Stimulated activated CD8-positive, alpha-beta memory T cell treated with anti-CD3 and anti-CD28 coated beads, Interleukin-2, amount 100 ng/mL, for 1 hour (primary cell): ENCODE results near the gene LIN7A.
"Not testable (repeated sequence)": the region's sequence is repeated elsewhere in the genome, so short reads cannot be mapped to it uniquely, and the experiment has no call there.

ENCODE experiments used
- DNase-seq, 2 donors: peaks; one replicate each; pipeline ENCODE4 v3.0.0-alpha.2; 2020; ENCODE audit warnings: low read depth in 2 of 2

Gene LIN7A

DNA sequence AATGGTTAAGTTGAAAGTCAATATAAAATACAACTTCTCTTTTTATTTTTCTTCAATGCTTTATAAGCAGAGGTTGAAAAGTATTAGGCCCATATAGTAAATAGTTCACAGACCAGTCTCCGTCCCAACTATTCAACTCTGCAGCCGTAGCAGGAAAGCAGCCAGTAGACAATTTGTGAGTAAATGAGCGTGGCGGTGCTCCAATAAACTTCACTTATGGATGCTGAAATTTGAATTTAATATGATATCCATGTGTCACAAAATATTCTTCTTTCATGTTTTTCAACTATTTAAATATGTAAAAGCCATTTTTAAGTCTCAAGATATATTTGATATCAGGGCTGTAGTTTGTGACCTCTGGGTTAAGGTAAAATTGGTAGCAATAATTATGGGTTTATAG, 17.7 kb downstream of the LIN7A start:
- DNase-seq: no peak

DNA sequence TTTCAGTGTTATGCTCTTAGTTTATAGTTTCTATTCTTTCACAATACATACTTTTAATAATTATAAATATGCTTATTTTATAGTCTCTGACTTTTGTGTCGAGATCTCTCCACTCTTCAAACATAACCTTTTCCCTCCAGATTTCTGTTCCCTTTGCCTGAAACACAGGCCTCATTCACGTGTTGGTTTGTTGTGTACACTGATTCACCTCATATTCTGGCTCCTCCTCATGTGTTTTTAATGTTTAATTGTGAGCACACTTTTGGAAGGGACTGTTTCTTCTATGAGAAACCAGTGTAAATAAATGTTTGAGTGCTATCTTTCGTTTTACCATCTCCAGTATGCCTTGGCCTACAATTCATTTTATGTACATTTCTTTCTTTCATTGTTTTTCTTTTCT, 20.1 kb downstream of the LIN7A start:
- DNase-seq: no peak

DNA sequence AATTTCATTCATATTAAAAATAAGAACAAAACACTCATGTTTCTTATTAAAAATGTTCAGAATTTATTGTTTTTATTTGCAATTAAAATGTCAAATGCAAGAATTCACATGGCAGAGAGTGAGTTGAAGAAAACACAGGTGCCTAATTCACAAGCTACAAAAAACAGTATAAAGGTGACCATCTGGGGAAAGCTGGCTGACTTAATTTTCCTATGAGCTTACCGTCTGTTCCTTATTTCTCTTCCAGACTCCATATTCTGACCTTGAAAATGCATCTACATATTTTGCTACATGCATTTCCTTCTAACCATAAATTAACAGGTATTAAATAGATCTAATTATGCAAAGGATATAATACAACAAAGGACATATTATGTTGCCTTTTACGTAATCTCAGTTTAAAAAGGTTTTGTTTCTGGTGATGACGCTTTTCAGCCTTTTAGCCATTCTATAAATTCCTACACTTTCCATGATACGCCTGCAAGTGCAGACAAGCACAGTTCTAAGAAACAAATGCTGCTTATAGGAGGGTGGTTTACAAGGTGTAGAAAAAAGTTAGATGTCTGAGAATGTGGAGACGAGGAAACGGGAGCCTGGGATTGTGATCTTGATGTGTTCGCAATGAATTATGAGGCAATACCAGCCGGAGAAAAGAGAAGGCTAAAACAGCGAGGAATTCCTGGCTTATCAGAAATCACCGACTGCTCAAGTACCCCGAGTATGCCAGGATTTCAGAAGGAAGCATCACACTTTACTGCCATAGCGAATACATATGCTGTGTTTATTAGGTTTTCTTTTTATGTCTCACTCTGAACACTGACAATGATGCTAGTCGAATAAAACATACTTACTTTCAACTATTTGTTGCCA, 24.6 kb downstream of the LIN7A start:
- DNase-seq: no peak

DNA sequence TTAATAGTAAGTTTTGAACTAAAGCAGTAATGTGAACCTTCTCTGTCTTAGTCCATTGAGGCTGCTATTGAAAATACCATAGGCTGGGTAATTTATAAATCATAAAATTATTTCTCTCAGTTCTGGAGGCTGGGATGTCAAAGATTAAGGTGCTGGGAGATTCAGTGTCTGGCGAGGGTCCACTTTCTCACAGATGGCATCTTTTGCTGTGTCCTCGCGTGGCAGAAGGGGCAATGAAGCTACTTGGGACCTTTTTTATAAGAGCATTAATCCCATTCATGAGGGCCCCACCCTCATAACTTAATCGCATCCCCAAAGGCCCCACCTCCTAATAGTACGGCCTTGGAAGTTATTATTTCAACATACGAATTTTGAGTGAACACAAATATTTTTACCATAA, 28.4 kb downstream of the LIN7A start:
- DNase-seq: no peak

DNA sequence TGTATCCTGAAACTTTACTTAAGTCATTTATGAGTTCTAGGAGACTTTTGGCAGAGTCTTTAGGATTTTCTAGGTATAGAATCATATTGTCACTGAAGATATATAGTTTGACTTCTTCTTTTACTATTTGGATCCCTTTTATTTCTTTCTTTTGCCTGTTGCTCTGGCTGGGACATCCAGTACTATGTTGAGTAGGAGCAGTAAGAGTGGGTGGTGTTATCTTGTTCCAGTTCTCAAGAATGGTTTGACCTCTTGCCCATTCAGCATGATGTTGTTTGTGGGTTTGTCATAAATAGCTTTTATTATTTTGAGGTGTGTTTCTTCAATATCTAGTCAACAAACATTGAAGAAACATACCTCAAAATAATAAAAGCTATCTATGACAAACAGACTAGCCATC, 35.0 kb downstream of the LIN7A start:
- no peak for DNase-seq

DNA sequence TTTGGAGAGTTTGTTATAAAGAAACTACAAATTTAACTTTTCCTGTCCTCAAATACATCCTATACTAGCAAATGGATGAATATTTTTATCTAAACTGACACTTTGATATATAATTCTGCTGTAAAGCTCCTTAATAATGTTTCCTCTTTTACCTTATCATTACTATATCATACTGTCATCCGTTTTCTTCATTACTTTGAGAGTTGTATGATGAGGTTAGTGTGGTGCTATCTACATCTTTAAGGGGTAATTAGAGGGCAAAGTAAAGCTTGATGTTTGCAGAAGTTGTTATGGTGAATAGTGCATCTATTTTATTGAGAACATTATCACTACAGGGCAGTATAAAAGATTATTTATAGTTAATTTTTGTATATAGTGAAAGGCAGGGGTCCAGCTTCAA, 36.1 kb downstream of the LIN7A start:
- DNase-seq: no peak

DNA sequence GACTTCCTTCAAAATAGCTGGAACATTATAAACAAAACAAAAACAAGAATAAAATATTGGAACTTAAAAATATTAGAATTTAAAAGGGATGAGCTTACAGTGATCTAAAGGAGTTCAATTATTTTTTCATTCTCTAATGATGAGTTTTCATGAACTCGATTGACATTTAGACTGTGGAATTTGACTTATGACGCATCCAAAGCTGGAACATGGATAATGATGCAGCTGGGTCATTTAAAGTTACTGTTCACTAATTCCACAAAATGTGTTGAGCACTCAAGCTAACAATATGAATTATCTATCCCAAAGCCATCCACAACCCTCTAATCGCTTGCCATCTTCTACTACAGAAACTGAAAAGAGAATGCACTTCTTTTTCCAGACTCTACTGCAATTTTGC, 42.5 kb downstream of the LIN7A start:
- no peak for DNase-seq

DNA sequence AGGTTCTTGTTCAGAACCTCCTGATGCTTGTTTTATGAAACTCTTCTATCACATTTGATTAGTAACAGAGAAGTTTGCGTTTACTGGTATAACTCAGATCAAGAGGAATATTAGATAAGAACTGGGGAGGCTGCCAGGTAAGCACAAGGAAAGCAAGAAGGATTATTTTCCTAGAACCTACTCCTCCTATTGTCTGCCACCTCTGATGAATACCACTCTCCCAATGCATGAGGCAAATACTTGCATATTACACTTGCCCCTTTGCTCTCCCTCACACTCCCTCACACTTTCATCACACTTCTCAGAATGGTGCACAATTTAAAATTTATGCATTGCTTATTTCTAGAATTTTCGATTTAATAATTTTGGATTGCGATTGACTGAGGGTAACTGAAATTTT, 43.6 kb downstream of the LIN7A start:
- no peak for DNase-seq

DNA sequence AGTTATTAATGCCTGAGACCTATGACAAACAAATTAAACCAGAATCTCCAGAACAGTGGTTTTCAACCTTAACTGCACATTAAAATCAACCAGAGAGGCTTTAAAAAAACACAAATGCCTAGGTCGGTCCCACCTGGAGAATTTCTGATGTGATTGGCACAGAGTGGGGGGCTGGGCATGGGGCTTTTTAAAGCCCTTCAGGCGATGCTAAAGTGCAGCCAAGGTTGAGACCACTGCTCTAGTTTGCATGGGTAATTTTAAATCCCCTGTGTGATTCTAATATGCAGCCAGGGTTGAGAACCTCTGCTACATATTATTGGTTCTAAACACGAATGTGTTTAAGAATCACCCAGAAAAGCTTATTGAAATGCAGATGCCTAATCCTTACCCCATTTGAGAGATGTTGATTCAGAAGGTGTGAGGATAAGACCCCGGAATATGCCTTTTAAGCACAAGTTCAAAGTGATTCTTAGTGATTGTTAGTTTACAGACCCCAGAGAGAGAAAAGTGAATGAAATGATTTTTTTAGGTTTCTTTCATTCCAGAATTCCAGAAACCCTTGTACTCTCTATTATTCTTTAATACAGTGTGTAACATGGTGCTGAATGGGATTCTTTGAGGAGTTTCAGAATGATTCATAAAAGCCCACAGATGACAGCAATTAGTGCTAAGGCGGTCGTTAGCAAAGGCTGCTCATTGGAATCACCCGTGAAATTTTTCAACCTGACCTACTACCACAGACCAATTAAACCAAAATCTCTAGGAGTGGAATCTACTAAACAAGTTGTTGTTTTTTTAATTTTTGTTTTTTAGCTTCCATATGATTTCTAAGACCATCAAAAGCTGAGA, 44.9 kb downstream of the LIN7A start:
- no peak for DNase-seq

DNA sequence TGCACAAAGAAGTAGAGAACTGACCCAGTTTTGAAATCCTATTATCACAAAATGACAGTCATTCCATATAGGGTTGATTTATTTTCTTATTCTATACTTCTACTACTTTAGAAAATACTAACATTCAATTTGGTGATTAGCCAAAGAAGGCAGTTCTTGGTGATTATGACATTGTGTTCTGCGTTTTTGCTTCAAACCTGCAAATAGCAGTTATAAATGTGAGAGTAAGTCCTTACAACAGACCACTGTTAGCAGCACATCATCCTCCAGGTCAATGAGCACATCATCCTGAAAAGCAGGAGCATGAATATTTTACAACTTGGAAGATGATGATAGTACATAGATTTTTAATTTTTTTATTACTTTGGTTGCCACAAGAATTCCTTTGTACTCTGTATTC, 53.1 kb downstream of the LIN7A start:
- DNase-seq: no peak

DNA sequence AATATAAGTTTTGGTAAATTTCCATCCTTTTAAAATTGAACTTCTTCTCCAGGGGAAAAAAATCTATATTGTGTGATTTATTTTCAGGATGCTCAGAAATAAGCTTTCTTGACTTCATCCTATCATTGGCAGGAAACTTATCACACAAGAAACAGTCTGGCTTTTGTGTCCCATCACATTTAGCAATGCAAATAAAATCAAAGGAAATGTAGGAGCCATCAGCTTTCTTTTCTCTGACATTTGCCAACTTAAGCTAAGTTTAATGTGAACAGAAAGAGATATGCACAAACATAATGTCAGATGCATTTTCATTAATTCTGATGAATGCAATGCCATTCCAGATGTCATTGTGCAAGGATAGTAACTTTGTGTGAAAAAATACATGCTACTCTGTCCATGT, 56.6 kb downstream of the LIN7A start:
- no peak for DNase-seq

DNA sequence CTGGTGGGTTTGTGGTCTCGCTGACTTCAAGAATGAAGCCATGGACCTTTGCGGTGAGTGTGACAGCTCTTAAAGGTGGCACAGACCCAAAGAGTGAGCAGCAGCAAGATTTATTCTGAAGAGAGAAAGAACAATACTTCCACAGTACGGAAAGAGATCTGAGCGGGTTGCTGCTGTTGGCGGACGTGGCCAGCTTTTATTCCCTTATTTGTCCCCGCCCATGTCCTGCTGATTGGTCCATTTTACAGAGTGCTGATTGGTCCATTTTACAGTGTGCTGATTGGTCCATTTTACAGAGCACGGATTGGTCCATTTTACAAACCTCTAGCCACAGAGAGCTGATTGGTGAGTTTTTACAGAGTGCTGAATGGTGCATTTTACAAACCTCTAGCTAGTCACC, 59.3 kb downstream of the LIN7A start:
- DNase-seq: not testable (repeated sequence)

DNA sequence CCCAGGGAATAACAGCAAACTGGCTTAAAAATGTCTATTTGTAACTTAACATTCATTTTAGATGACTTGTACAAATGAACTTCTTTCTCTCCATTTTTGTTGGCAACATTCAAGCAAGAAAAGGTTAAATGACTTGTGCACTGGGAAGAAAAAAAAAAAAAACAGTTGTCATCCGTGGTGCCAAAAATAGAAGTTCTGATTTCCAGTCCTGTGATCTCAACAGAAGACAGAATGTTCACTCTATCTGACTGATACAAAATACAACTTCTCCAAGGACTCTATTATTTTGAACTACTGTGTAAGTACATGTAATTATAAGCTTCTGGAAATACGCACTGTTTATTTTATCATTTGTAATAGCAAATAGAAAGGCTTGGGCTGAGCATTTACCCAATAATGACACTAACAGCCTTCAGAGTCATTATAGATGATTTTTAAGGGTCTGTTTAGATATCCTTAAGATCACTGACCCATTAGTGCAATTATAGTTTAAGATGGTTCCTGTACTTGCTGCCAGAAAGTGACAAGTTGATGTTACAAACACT, 59.9 kb downstream of the LIN7A start:
- DNase-seq: no peak

DNA sequence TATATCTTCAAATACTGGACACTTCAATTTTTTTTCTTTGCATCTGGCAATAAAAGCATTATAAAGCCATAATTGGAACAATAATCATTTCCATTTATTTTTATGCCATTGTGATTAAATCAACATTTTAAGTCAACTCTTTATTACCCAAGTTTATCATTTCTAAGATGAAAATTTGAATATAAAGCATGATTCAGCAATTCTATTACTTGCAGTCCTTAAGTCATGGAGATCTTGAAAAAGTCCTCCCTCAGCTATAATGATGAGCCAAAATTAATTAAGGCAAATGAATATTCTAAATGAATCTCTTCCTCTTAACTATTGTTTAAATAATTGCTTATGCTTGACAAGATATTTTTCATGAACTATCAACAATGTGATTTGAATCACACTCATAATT, 65.7 kb downstream of the LIN7A start:
- DNase-seq: no peak

DNA sequence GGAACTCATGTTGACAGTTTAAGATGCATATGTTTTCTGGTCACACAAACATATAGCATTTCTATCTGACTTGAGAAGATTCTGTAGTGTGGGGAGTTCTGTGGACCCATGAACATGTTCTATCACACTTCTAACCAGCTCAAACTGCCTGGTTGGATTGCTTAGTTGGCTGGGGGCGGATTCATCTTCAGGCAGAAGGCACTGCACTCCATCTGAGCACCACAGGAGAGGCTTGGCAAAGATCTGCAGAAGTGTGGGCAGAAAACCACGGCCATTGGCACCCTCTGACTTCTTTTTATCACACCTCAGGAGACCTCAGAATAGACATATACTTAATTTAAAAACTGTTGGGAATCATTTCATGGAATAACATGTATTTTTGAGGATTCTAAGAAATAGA, 68.5 kb downstream of the LIN7A start:
- DNase-seq: no peak

DNA sequence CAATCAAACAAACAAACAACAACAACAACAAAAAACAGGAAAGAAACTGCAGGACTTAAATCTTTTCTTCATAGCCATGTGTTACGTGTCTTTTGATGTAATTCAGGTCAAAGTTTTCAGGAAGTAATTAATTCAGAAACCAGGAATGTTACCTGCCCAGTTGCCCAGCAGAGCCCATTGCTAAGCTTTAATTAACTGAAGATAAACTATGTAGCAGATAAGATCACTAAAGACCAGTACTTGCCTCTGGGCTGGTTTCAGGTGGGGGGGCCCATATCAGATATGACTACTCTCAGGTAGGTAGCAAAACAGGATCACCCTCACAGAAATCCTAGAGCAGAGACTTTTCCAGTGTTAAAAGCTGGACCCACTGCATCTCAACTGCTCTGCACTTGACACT, 69.2 kb downstream of the LIN7A start:
- no peak for DNase-seq

DNA sequence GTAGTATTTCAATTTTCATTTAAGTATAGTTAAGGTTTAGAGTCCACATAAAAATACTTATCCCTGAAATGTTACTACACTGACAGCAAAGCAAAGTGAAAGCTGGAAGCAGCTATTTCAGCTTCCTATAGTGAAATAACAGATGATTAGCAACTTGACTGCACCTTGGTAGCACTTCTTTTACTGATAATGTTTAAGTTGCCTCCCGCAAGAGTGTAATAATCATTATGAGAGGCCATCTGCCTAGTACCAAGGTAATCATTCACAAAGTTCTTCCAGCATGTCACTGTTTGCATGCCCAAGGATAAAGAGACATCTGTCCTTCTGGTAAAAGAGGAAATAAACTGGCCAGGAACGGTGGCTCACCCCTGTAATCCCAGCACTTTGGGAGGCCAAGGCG, 69.8 kb downstream of the LIN7A start:
- DNase-seq: no peak

DNA sequence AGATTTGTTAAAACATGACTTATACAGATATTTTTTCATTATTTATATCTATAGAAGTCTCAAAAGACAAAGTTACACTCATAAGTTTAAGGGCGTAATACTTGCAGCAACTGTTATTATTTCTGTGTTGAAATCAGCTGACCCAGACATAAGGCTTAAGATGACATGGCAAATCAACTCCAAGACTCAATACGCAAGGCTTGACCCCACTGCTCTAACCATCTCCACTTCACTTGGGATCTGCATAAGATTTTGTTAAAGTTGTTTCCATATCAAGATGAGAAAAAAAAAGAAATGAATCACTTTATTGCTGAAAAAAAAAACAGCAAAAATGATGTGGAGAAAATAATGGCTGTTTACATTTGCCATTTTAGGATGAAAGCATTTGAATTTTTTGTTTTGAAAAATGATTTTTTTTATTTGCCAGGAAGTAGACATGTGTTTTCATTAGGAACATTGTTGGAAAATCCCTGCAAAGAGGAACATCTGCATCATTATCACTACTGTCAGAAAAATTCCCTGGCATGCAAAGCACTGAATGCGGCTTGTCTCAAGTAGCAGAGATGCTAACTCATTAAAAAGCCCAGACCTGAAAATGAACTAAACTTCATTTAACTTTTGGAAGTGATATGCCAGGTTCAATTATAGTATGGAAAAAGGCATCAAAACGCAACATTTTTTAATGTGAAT, 73.5 kb downstream of the LIN7A start:
- DNase-seq: no peak

DNA sequence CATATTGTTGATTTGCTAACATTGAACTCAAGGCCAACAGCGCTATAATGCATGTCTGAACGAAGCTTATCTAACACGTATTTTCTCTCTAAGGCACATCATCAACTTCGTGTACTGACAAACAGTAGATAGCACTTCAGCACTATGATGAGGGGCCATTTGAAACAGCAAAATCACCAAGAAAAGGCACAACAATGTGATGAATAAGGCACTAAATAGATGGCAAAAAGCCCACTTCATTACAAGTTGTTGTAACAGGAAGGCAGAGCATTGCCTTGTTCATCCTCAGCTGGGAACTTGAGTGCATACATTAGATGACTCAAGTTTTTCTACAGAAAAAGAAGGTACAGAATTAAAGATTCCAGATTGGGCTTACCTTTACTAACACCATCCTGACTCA, 75.2 kb downstream of the LIN7A start:
- DNase-seq: no peak

DNA sequence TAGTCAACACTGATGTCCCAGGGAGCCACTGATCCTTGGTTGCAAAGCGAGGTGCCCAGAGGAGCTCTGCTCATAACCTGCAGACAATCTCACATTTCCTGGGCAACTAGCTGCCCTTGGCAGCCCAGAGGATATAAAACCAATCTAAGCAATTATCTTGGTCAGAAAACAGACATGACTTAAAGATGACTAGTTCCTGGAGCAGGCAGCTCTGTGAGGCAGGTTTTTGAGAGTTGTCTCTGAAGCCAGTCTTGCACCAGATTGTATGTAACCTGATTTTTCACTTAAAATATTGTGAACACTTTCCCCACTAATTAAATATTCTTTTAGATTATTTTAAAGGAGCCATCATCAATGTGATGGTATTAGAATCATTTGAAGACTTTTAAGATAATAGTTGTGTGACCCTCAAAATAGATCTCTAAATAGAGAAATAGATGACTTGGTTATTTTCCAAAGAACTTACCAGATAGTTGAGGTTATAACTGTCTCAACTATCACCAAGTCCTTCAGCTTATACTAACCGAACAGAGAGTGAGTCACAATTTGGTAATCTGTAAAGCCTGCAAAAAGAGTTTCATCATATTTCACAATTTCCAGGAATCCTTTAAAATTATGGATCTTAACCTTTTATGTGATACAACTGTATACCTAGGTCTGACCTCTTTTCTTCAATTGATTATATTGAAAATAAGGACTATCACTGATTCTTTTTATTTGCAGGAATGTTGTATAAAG, 75.9 kb downstream of the LIN7A start:
- no peak for DNase-seq

DNA sequence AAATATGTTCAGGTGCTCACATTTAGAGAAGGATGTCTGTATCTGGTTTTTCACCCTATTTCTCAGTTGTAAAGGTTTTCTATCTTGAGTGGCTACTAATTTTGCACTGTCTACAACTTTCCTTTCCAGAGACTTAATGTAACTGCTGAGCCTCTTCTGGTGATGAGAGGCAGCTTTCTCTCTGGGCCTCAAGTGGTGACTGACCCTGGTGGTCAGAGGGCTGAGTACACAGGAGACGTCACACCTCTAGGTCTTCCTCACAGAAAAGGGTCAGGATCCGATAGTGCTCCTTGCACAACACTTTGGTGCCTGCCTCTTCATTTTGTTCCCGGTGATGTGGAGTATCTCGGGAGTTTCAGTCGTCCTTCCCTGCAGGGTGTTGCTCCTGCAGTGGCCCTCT, 76.8 kb downstream of the LIN7A start:
- no peak for DNase-seq

DNA sequence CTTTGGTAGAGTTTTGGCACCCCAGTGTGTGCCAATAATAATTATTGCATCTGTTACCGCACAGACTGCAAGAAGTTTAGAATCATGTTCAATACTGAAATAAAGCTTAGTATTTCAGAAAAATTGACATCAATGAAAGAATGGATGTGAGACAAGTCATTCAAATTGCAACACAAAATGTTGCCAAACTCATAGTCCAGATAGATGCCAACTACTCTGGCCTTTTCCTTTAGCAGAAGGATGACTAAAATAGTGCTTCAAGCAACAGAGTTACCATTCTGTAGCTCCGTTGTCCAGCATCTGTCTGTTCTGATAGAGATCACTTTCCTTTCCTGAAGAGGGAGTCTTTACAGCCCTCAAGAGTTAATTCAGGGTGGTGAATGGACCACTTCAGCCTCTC, 77.5 kb downstream of the LIN7A start:
- no peak for DNase-seq
